IMR-90 (cell line): Measurements from ENCODE around the gene VAV3. TPM values are rescaled to one million over a fixed set of nuclear protein-coding genes. Genes with fewer than 3 reads are reported as not detected.

Source experiments
- ATAC-seq: fragments of 200-7000 bp; cut with Tn5 transposase; 2 replicates; pipeline ENCODE4 v1.9.1; 2020; ENCODE audit warnings: low read depth, mild to moderate bottlenecking, moderate library complexity
- BruUV-seq: library from RNA; stranded (reverse); fragments of 400-500 nt; replicated peaks from 2 replicates; lab custom pipeline; 2021; lab: Mats Ljungman, UMichigan
- CTCF ChIA-PET: fragments of 300-600 bp; formaldehyde crosslinking; extraction: SDS; loops from one replicate; lab custom pipeline; 2021; ENCODE audit warnings: antibody characterized with exemption; lab: Yijun Ruan, JAX
- POLR2A ChIA-PET: fragments of 300-600 bp; sonication (Branson Sonifier 250); formaldehyde crosslinking; loops from one replicate; lab custom pipeline; 2022; ENCODE audit warnings: antibody characterized with exemption; ENCODE audit not compliant: unreplicated experiment; lab: Charles Lee
- DNase-seq: peaks from one replicate; pipeline ENCODE4 v3.0.0; 2013
- H2AFZ ChIP-seq: replicated peaks from 2 replicates; pipeline ENCODE3; 2013; ENCODE audit warnings: low read length, mild to moderate bottlenecking; ENCODE audit not compliant: poor library complexity
- H2AK5ac ChIP-seq: 2 replicates; pipeline ENCODE4 v1.6.1; 2013; ENCODE audit warnings: low read depth, low read length, inconsistent platforms
- H2AK9ac ChIP-seq: replicated peaks from 2 replicates; pipeline ENCODE3; 2013; ENCODE audit warnings: mild to moderate bottlenecking, low read depth, low read length, moderate library complexity; ENCODE audit not compliant: poor library complexity
- H2BK120ac ChIP-seq: 2 replicates; pipeline ENCODE4 v1.6.1; 2013; ENCODE audit warnings: low read depth, low read length, inconsistent platforms
- H2BK15ac ChIP-seq: 3 replicates; pipeline ENCODE4 v1.6.1; 2013; ENCODE audit warnings: low read depth, low read length, inconsistent platforms
- H2BK20ac ChIP-seq: 2 replicates; pipeline ENCODE4 v1.6.1; 2013; ENCODE audit warnings: low read depth, mild to moderate bottlenecking, inconsistent platforms, low read length, moderate library complexity
- H2BK5ac ChIP-seq: 2 replicates; pipeline ENCODE4 v1.6.1; 2013; ENCODE audit warnings: mild to moderate bottlenecking, low read depth, low read length, inconsistent platforms; ENCODE audit not compliant: poor library complexity, severe bottlenecking
- H3K14ac ChIP-seq: replicated peaks from 2 replicates; pipeline ENCODE4 v1.6.1; 2013; ENCODE audit warnings: low read depth, low read length, inconsistent platforms
- H3K18ac ChIP-seq: 2 replicates; pipeline ENCODE4 v1.6.1; 2013; ENCODE audit warnings: low read depth, low read length, control low read depth
- H3K23ac ChIP-seq: 2 replicates; pipeline ENCODE4 v1.6.1; 2013; ENCODE audit warnings: low read depth, low read length, inconsistent platforms
- H3K27ac ChIP-seq: 2 replicates; pipeline ENCODE4 v1.5.1; 2013; ENCODE audit warnings: mild to moderate bottlenecking, control low read depth, low read length; ENCODE audit not compliant: insufficient read depth
- H3K27me3 ChIP-seq: 2 replicates; pipeline ENCODE4 v1.6.1; 2013; ENCODE audit warnings: low read length; ENCODE audit not compliant: control insufficient read depth, insufficient read depth
- H3K36me3 ChIP-seq: 2 replicates; pipeline ENCODE4 v1.6.1; 2013; ENCODE audit warnings: low read length, mixed read lengths; ENCODE audit not compliant: control insufficient read depth, insufficient read depth
- H3K4ac ChIP-seq: 2 replicates; pipeline ENCODE4 v1.6.1; 2013; ENCODE audit warnings: low read depth, low read length, inconsistent platforms
- H3K4me1 ChIP-seq: 2 replicates; pipeline ENCODE4 v1.6.1; 2013; ENCODE audit warnings: low read length, mixed read lengths; ENCODE audit not compliant: control insufficient read depth, insufficient read depth
- H3K4me2 ChIP-seq: 2 replicates; pipeline ENCODE4 v1.6.1; 2013; ENCODE audit warnings: low read depth, mild to moderate bottlenecking, control low read depth, low read length, moderate library complexity
- H3K4me3 ChIP-seq: 2 replicates; pipeline ENCODE4 v1.5.1; 2013; ENCODE audit warnings: low read depth, mild to moderate bottlenecking, control low read depth, low read length, moderate library complexity; ENCODE audit not compliant: insufficient read depth
- H3K56ac ChIP-seq: 2 replicates; pipeline ENCODE4 v1.6.1; 2013; ENCODE audit warnings: low read length, inconsistent platforms; ENCODE audit not compliant: insufficient read depth; ENCODE audit errors: extremely low read depth
- H3K79me1 ChIP-seq, 2 experiments: 2 replicates each; pipeline ENCODE4 v1.6.1; 2013; ENCODE audit warnings: low read length in 2 of 2, inconsistent platforms in 1 of 2, low read depth in 1 of 2
- H3K9ac ChIP-seq: 2 replicates; pipeline ENCODE4 v1.6.1; 2013; ENCODE audit warnings: low read depth, low read length, control low read depth
- H3K9me1 ChIP-seq: 2 replicates; pipeline ENCODE4 v1.6.1; 2013; ENCODE audit warnings: low read length, inconsistent platforms; ENCODE audit not compliant: insufficient read depth
- H3K9me3 ChIP-seq: 2 replicates; pipeline ENCODE4 v1.6.1; 2013; ENCODE audit warnings: low read length; ENCODE audit not compliant: control insufficient read depth, insufficient read depth
- H4K20me1 ChIP-seq: 2 replicates; pipeline ENCODE4 v1.6.1; 2013; ENCODE audit warnings: low read length, inconsistent platforms; ENCODE audit not compliant: insufficient read depth
- H4K5ac ChIP-seq: 2 replicates; pipeline ENCODE4 v1.6.1; 2013; ENCODE audit warnings: mild to moderate bottlenecking, low read depth, low read length, control low read depth
- H4K8ac ChIP-seq, 2 experiments: 2 replicates each; pipeline ENCODE4 v1.6.1; 2013; ENCODE audit warnings: low read depth in 2 of 2, low read length in 2 of 2, control low read depth in 1 of 2, inconsistent platforms in 1 of 2
- H4K91ac ChIP-seq: 2 replicates; pipeline ENCODE4 v1.6.1; 2013; ENCODE audit warnings: low read depth, low read length, inconsistent platforms; ENCODE audit not compliant: insufficient read depth
- BHLHE40 ChIP-seq: fragments of 150-350 bp; IDR thresholded peaks from 2 replicates; pipeline ENCODE4 v1.6.1; 2016; ENCODE audit warnings: mild to moderate bottlenecking, low read depth, low read length
- CEBPB ChIP-seq: IDR thresholded peaks from 2 replicates; pipeline ENCODE4 v1.6.1; 2012; ENCODE audit warnings: low read depth, low read length, improper control_type of control experiment
- CHD1 ChIP-seq: IDR thresholded peaks from 2 replicates; pipeline ENCODE4 v1.6.1; 2012; ENCODE audit warnings: low read depth, low read length, improper control_type of control experiment
- CTCF ChIP-seq: conservative IDR thresholded peaks from 2 replicates; pipeline ENCODE4 v1.5.1; 2012; ENCODE audit warnings: mild to moderate bottlenecking, low read depth, low read length, improper control_type of control experiment
- FOS ChIP-seq: fragments of 150-350 bp; IDR thresholded peaks from 2 replicates; pipeline ENCODE4 v1.6.1; 2016; ENCODE audit warnings: low read depth, low read length
- MAFK ChIP-seq: IDR thresholded peaks from 2 replicates; pipeline ENCODE4 v1.6.1; 2012; ENCODE audit warnings: low read depth, low read length, improper control_type of control experiment
- MAZ ChIP-seq: IDR thresholded peaks from 2 replicates; pipeline ENCODE4 v1.6.1; 2012; ENCODE audit warnings: low read depth, mild to moderate bottlenecking, low read length, improper control_type of control experiment, moderate library complexity, borderline replicate concordance
- MXI1 ChIP-seq: IDR thresholded peaks from 2 replicates; pipeline ENCODE4 v1.6.1; 2012; ENCODE audit warnings: low read depth, mild to moderate bottlenecking, low read length, moderate library complexity, borderline replicate concordance
- NFE2L2 ChIP-seq: fragments of 150-350 bp; IDR thresholded peaks from 2 replicates; pipeline ENCODE4 v1.6.1; 2016; ENCODE audit warnings: low read depth, mild to moderate bottlenecking, low read length
- POLR2A ChIP-seq: IDR thresholded peaks from 2 replicates; pipeline ENCODE4 v1.6.1; 2012; ENCODE audit warnings: mild to moderate bottlenecking, low read depth, low read length
- RAD21 ChIP-seq: IDR thresholded peaks from 2 replicates; pipeline ENCODE4 v1.6.1; 2012; ENCODE audit warnings: low read length, improper control_type of control experiment
- RCOR1 ChIP-seq: IDR thresholded peaks from 2 replicates; pipeline ENCODE4 v1.6.1; 2012; ENCODE audit warnings: mild to moderate bottlenecking, low read length, improper control_type of control experiment; ENCODE audit not compliant: insufficient replicate concordance
- RFX5 ChIP-seq: IDR thresholded peaks from 2 replicates; pipeline ENCODE4 v1.8.0; 2012; ENCODE audit warnings: low read depth, mild to moderate bottlenecking, low read length, moderate library complexity
- SMC3 ChIP-seq: fragments of 150-350 bp; IDR thresholded peaks from 2 replicates; pipeline ENCODE4 v1.6.1; 2016; ENCODE audit warnings: low read depth, mild to moderate bottlenecking, antibody characterized with exemption, low read length, moderate library complexity
- USF2 ChIP-seq: fragments of 150-350 bp; IDR thresholded peaks from 2 replicates; pipeline ENCODE4 v1.6.1; 2017; ENCODE audit warnings: mild to moderate bottlenecking, antibody characterized with exemption, low read length, low read depth
- WGBS, 2 experiments: methylation state at CpG; one replicate each; pipeline versions ENCODE4 v1.1.5 to v1.1.7; 2013; ENCODE audit warnings: missing lambda C conversion rate in 2 of 2; ENCODE audit not compliant: insufficient read length in 1 of 2; ENCODE audit errors: extremely low coverage in 2 of 2; 5-methylcytosine and 5-hydroxymethylcytosine counted together
- dilution Hi-C: fragments of 300-500 bp; cut with HindIII; formaldehyde crosslinking; loops from one replicate; pipeline ENCODE4 v1.14.3; 2018; ENCODE audit warnings: low sequenced_read_pairs; ENCODE audit not compliant: unreplicated experiment
- in situ Hi-C: fragments of 300-500 bp; cut with MboI; formaldehyde crosslinking; loops from 3 replicates; pipeline ENCODE4 v1.14.3; 2019; ENCODE audit warnings: low sequenced_read_pairs, inconsistent platforms, mixed read lengths
- intact Hi-C: fragments of 100-400 bp; cut with micrococcal nuclease; formaldehyde crosslinking; loops from 2 replicates; pipeline ENCODE4 v1.10.0; 2022
- polyA plus RNA-seq, 3 experiments: library from polyadenylated mRNA; depleted of rRNA; stranded (reverse); fragments of >200 nt; gene quantifications; 2 replicates each; pipeline ENCODE4 v1.2.3, GENCODE V29; 2012; ENCODE audit warnings: low replicate concordance in 1 of 3
- total RNA-seq: library from RNA; depleted of rRNA; stranded (reverse); fragments of >200 nt; gene quantifications from 2 replicates; pipeline ENCODE4 v1.2.3, GENCODE V29; 2012
- TF ChIP-seq, protein P1 (sequence below): fragments of 150-350 bp; IDR thresholded peaks from 2 replicates; pipeline ENCODE4 v1.6.1; 2016; ENCODE audit warnings: low read depth, mild to moderate bottlenecking, low read length, moderate library complexity, borderline replicate concordance

VAV3 gene
- total and polyA plus RNA-seq, 2 of the 4 experiments (the other 2 are of a cell fraction): 0.12 to 0.18 TPM

- Histone ChIP-seq H3K4me3 (no peak overlapping the region), H4K8ac (no peak overlapping the region), H2BK20ac (no peak overlapping the region), H3K36me3 (no peaks in the 10 kb centered on the region), H2BK5ac (no peak overlapping the region), H2AK5ac (no peak overlapping the region), H2BK15ac (no peak overlapping the region), H3K18ac (no peak overlapping the region), H4K20me1 (no peaks in the 10 kb centered on the region), H3K4ac (no peak overlapping the region), H3K9ac (no peak overlapping the region), H3K14ac (no peak overlapping the region), H3K27ac (no peak overlapping the region), H2BK120ac (no peak overlapping the region), H3K56ac (no peak overlapping the region), H4K91ac (no peak overlapping the region), H3K23ac (no peak overlapping the region), H3K4me2 (no peak overlapping the region), H3K79me1 (no peaks in the 10 kb centered on the region), H2AFZ (no peak overlapping the region), H3K27me3 (no peaks in the 10 kb centered on the region), H3K9me3 (no peaks in the 10 kb centered on the region), H3K4me1 (no peaks in the 10 kb centered on the region), H3K9me1 (no peaks in the 10 kb centered on the region), H2AK9ac (no peak overlapping the region), H4K5ac (no peak overlapping the region)
- no CpG with 5 or more reads among the region's 2 CpGs for WGBS, 2 experiments
- ATAC-seq (no peak), DNase-seq (no peak)
- CTCF ChIA-PET: interaction anchor here (1.5 kb wide), 1 partner anchor 12 kb away, joined by 4 read pairs; no protein-coding TSS in a partner anchor
- no TSS peak for BruUV-seq
- dilution Hi-C loops: no loop called here
- POLR2A ChIA-PET: no interaction called here
- no peak for TF ChIP-seq MAFK
- no peak for TF ChIP-seq CEBPB
- TF ChIP-seq USF2: no peak
- TF ChIP-seq RFX5: no peak
- TF ChIP-seq RAD21: no peak
- no peak for TF ChIP-seq CTCF
- TF ChIP-seq SMC3: no peak
- no peak for TF ChIP-seq FOS
- no peak for TF ChIP-seq BHLHE40
- no peak for TF ChIP-seq CHD1
- no peak for TF ChIP-seq MAZ
- TF ChIP-seq, protein P1, sequence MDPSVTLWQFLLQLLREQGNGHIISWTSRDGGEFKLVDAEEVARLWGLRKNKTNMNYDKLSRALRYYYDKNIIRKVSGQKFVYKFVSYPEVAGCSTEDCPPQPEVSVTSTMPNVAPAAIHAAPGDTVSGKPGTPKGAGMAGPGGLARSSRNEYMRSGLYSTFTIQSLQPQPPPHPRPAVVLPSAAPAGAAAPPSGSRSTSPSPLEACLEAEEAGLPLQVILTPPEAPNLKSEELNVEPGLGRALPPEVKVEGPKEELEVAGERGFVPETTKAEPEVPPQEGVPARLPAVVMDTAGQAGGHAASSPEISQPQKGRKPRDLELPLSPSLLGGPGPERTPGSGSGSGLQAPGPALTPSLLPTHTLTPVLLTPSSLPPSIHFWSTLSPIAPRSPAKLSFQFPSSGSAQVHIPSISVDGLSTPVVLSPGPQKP: no peak
- no peak for TF ChIP-seq MXI1
- no peak for TF ChIP-seq RCOR1
- no peak for TF ChIP-seq NFE2L2
- no peak for TF ChIP-seq POLR2A
- intact Hi-C loops: no loop called here
- in situ Hi-C loops: no loop called here
Measured at GRCh38 chr1:107794571-107794970, 170.4 kb downstream of the VAV3 start.
